HL-60 (cell line): Measurements from ENCODE around the gene CCDC159.
"Not testable (repeated sequence)": the region's sequence is repeated elsewhere in the genome, so short reads cannot be mapped to it uniquely, and the experiment has no call there.

Experiments used
- DNase-seq, 2 experiments: peaks; one replicate each; pipeline ENCODE4 v3.0.0-alpha.2; 2010 to 2020; ENCODE audit warnings: low read depth in 1 of 2, low spot score in 1 of 2
- H3K27ac ChIP-seq: fragments of 250-450 bp; sonication (Bioruptor Pico); replicated peaks from 2 replicates; pipeline ENCODE4 v1.5.1; 2020; ENCODE audit warnings: mild to moderate bottlenecking, moderate library complexity
- H3K27me3 ChIP-seq: fragments of 250-450 bp; sonication (Bioruptor Pico); 2 replicates; pipeline ENCODE4 v1.5.1; 2021; ENCODE audit warnings: mild to moderate bottlenecking, moderate library complexity; ENCODE audit not compliant: insufficient read depth, poor library complexity, severe bottlenecking
- H3K4me3 ChIP-seq: replicated peaks from 2 replicates; pipeline ENCODE4 v1.5.1; 2011; ENCODE audit warnings: mild to moderate bottlenecking, control low read depth, low read length; ENCODE audit not compliant: insufficient read depth
- CTCF ChIP-seq: IDR thresholded peaks from one replicate; pipeline ENCODE4 v1.5.1; 2011; ENCODE audit warnings: low read length, control low read depth, inconsistent platforms; ENCODE audit not compliant: insufficient read depth
- GABPA ChIP-seq: IDR thresholded peaks from 2 replicates; pipeline ENCODE4 v1.6.1; 2012; ENCODE audit warnings: low read depth
- POLR2AphosphoS5 ChIP-seq: IDR thresholded peaks from 2 replicates; pipeline ENCODE4 v1.6.1; 2012; ENCODE audit warnings: low read depth
- REST ChIP-seq: IDR thresholded peaks from 2 replicates; pipeline ENCODE4 v1.6.1; 2012; ENCODE audit warnings: low read depth; ENCODE audit not compliant: insufficient replicate concordance
- SPI1 ChIP-seq: IDR thresholded peaks from 2 replicates; pipeline ENCODE4 v1.6.1; 2012; ENCODE audit warnings: low read depth, mild to moderate bottlenecking, borderline replicate concordance

Gene CCDC159

GRCh38 chr19:11304936-11305335 lies 41.4 kb upstream of the CCDC159 start:
- no peak for DNase-seq
- Histone ChIP-seq H3K27me3 (no peaks in the 10 kb centered on the region), H3K27ac (no peak overlapping the region), H3K4me3 (no peak overlapping the region)
- no peak for TF ChIP-seq CTCF

GRCh38 chr19:11306337-11306736 lies 40.0 kb upstream of the CCDC159 start:
- no peak for TF ChIP-seq REST
- no peak for TF ChIP-seq POLR2AphosphoS5
- TF ChIP-seq GABPA = no peak
- no peak for TF ChIP-seq CTCF
- TF ChIP-seq SPI1 = no peak

GRCh38 chr19:11320278-11320995 lies 25.9 kb upstream of the CCDC159 start:
- H3K4me3 ChIP-seq = peak overlapping the region; percentile 11; the same call in 1 of the 2 replicates
- peak; percentile 58; the same call in 1 of the 2 replicates for TF ChIP-seq SPI1
- peak in 1 of 2 experiments; percentile 37 for DNase-seq
- not testable (repeated sequence) for H3K27me3 ChIP-seq
- peak overlapping the region; percentile 93 for H3K27ac ChIP-seq

More at GRCh38 chr19:11306337-11306736, 40.0 kb upstream of the CCDC159 start:
- no peak overlapping the region for H3K27ac ChIP-seq
- no peak overlapping the region for H3K4me3 ChIP-seq
- DNase-seq = no peak
- no peaks in the 10 kb centered on the region for H3K27me3 ChIP-seq

GRCh38 chr19:11321191-11322126 lies 24.9 kb upstream of the CCDC159 start:
- peak; percentile 61 to 78 for DNase-seq
- Histone ChIP-seq H3K27ac (peak overlapping the region; percentile 93), H3K4me3 (no peak overlapping the region; the same call in 1 of the 2 replicates), H3K27me3 (no peaks in the 10 kb centered on the region)
- TF ChIP-seq CTCF (no peak), SPI1 (peak; percentile 27; the same call in 1 of the 2 replicates)
